ENCODE results near the gene PRKCZ. TPM values are rescaled to one million over a fixed set of nuclear protein-coding genes. Genes with fewer than 3 reads are reported as not detected.

The PRKCZ gene
- total RNA-seq, 1 donor from 2014 or later: 120 TPM

DNA sequence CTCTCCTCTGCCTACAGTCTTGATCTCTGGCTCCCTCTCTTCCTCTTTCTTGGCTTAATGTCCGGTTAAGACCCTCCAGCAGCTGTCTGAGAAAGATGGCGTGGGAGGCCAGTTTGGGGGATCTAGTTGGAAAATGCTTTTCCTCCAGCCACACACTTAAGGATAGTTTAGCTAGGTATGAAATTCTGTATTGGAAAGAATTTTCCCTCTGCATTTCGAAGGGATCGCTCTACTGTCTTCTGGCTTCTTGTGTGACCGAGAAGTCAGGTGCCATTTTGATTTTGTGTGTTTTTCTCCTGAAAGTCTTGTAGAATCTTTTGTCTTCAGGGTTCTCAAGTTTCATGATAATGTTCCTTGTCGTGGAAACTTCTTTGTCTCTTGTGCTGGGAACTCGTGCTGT is 28.0 kb downstream of the PRKCZ start:
- Mint-ChIP-seq H3K4me1 (ENCODE audit: low read depth, unreplicated experiment) (peaks cover 23% of the 10 kb centered on the region), H3K9me3 (ENCODE audit: unreplicated experiment) (peaks cover 4% of the 10 kb centered on the region), H3K4me3 (ENCODE audit: unreplicated experiment) (no peak overlapping the region), H3K27me3 (ENCODE audit: unreplicated experiment) (peaks cover 14% of the 10 kb centered on the region), H3K27ac (ENCODE audit: unreplicated experiment) (no peak overlapping the region), H3K36me3 (ENCODE audit: unreplicated experiment) (peaks cover 29% of the 10 kb centered on the region)
- no peak for DNase-seq
- TF ChIP-seq, protein P1, sequence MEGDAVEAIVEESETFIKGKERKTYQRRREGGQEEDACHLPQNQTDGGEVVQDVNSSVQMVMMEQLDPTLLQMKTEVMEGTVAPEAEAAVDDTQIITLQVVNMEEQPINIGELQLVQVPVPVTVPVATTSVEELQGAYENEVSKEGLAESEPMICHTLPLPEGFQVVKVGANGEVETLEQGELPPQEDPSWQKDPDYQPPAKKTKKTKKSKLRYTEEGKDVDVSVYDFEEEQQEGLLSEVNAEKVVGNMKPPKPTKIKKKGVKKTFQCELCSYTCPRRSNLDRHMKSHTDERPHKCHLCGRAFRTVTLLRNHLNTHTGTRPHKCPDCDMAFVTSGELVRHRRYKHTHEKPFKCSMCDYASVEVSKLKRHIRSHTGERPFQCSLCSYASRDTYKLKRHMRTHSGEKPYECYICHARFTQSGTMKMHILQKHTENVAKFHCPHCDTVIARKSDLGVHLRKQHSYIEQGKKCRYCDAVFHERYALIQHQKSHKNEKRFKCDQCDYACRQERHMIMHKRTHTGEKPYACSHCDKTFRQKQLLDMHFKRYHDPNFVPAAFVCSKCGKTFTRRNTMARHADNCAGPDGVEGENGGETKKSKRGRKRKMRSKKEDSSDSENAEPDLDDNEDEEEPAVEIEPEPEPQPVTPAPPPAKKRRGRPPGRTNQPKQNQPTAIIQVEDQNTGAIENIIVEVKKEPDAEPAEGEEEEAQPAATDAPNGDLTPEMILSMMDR (IDR thresholded peaks at IDR 0.05; ENCODE audit: partially characterized antibody, unreplicated experiment): no peak

- Mint-ChIP-seq H3K27ac (ENCODE audit: unreplicated experiment) (no peak overlapping the region), H3K4me1 (ENCODE audit: low read depth, unreplicated experiment) (peaks cover 24% of the 10 kb centered on the region), H3K36me3 (ENCODE audit: unreplicated experiment) (peaks cover 29% of the 10 kb centered on the region), H3K4me3 (ENCODE audit: unreplicated experiment) (no peak overlapping the region), H3K9me3 (ENCODE audit: unreplicated experiment) (peaks cover 16% of the 10 kb centered on the region), H3K27me3 (ENCODE audit: unreplicated experiment) (peaks cover 15% of the 10 kb centered on the region)
- no peak for DNase-seq
- TF ChIP-seq, protein P1 (IDR thresholded peaks at IDR 0.05; ENCODE audit: partially characterized antibody, unreplicated experiment): no peak
Measured at GRCh38 chr1:2079396-2080085, 29.3 kb downstream of the PRKCZ start.

DNA sequence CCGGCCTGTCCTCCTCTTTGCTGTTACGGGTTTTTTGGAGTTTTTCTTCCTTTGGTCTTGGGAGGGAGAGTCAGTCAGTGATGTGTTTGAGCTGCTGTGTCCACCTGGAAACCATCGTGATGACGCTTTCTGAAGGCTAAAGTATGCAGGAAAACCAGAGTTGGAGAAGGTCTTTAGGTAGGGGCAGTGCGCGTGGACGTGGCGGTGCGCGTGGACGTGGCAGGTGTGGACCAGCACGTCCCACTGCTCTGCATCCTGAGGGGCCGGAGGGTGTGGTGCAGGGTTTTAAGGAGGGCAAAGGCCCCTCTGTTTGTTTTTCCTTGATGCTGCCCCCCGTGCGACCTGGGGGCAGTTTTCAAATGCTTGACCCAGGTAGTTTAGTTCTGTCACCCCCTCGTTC is 29.9 kb downstream of the PRKCZ start:
- Mint-ChIP-seq H3K9me3 (ENCODE audit: unreplicated experiment) (peaks cover 17% of the 10 kb centered on the region), H3K4me1 (ENCODE audit: low read depth, unreplicated experiment) (peaks cover 24% of the 10 kb centered on the region), H3K4me3 (ENCODE audit: unreplicated experiment) (no peak overlapping the region), H3K27me3 (ENCODE audit: unreplicated experiment) (peaks cover 14% of the 10 kb centered on the region), H3K36me3 (ENCODE audit: unreplicated experiment) (peaks cover 29% of the 10 kb centered on the region), H3K27ac (ENCODE audit: unreplicated experiment) (no peak overlapping the region)
- DNase-seq: no peak
- TF ChIP-seq, protein P1 (IDR thresholded peaks at IDR 0.05; ENCODE audit: partially characterized antibody, unreplicated experiment): no peak

DNA sequence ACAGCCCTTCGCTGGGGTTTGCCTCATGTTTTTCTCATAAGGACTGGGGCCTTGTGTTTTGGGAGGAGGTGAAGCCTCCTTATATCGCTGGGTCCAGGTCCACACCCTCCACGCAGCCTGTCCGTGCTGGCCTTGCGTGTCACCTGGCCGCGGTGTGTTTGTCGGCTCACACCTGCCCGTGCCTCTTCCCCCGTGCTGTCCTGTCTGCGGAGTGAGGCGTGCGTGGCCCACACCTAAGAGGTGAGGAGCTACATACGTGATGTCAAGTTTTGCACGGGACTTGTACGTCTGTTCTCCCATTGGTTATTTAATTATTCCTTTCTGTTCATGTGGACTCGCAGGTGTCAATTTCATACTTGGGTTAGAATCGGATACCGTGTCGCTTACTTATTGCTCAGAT is 30.7 kb downstream of the PRKCZ start:
- TF ChIP-seq, protein P1 (IDR thresholded peaks at IDR 0.05; ENCODE audit: partially characterized antibody, unreplicated experiment): no peak
- H3K27me3 Mint-ChIP-seq (ENCODE audit: unreplicated experiment): peaks cover 16% of the 10 kb centered on the region
- H3K27ac Mint-ChIP-seq (ENCODE audit: unreplicated experiment): no peak overlapping the region
- H3K9me3 Mint-ChIP-seq (ENCODE audit: unreplicated experiment): peaks cover 17% of the 10 kb centered on the region
- no peak for DNase-seq
- peaks cover 19% of the 10 kb centered on the region for H3K4me1 Mint-ChIP-seq (ENCODE audit: low read depth, unreplicated experiment)
- H3K36me3 Mint-ChIP-seq (ENCODE audit: unreplicated experiment): peaks cover 29% of the 10 kb centered on the region
- no peak overlapping the region for H3K4me3 Mint-ChIP-seq (ENCODE audit: unreplicated experiment)

- H3K4me3 Mint-ChIP-seq (ENCODE audit: unreplicated experiment): no peak overlapping the region
Measured at GRCh38 chr1:2081326-2081885, 31.2 kb downstream of the PRKCZ start.

More at GRCh38 chr1:2081326-2081885, 31.2 kb downstream of the PRKCZ start:
- TF ChIP-seq, protein P1 (IDR thresholded peaks at IDR 0.05; ENCODE audit: partially characterized antibody, unreplicated experiment): no peak
- peaks cover 29% of the 10 kb centered on the region for H3K36me3 Mint-ChIP-seq (ENCODE audit: unreplicated experiment)
- peaks cover 17% of the 10 kb centered on the region for H3K9me3 Mint-ChIP-seq (ENCODE audit: unreplicated experiment)
- peaks cover 18% of the 10 kb centered on the region for H3K4me1 Mint-ChIP-seq (ENCODE audit: low read depth, unreplicated experiment)
- peaks cover 16% of the 10 kb centered on the region for H3K27me3 Mint-ChIP-seq (ENCODE audit: unreplicated experiment)
- H3K27ac Mint-ChIP-seq (ENCODE audit: unreplicated experiment): no peak overlapping the region
- DNase-seq: no peak

Measured in glutamatergic neuron (in vitro differentiated cells).